Forelimb muscle (tissue), 1 donor: Measurements from ENCODE around the gene CA10. TPM values are rescaled to one million over a fixed set of nuclear protein-coding genes. Genes with fewer than 3 reads are reported as not detected.

Source experiments
- DNase-seq: peaks from one replicate; pipeline ENCODE4 v3.0.0-alpha.2; 2013; ENCODE audit warnings: low read depth
- polyA plus RNA-seq: library from polyadenylated mRNA; unstranded; fragments of 120-200 nt; gene quantifications from one replicate; pipeline ENCODE4 v1.2.1, GENCODE V29; 2013; ENCODE audit not compliant: insufficient read length

The CA10 gene
- polyA plus RNA-seq, 1 donor = 3.7 TPM

DNA sequence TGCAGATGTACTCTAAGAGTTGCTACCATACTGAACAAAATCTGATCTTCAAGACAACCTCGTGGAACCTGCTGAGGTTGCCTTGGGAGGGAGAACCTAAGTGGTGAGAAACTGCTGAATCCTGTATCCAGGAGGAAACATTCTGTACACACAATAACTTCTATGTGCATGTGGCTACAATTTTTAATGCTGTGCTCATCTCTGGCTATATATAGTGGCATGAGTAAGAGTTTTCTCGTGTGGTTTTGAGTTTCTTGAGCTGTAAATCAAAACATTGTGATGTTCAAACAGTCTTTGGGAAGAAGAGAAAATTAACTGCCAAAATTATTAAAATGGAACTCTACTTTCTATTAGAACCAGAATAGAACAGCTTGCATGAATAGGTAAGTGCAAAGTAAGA lies 206.8 kb downstream of the CA10 start:
- DNase-seq = no peak

DNA sequence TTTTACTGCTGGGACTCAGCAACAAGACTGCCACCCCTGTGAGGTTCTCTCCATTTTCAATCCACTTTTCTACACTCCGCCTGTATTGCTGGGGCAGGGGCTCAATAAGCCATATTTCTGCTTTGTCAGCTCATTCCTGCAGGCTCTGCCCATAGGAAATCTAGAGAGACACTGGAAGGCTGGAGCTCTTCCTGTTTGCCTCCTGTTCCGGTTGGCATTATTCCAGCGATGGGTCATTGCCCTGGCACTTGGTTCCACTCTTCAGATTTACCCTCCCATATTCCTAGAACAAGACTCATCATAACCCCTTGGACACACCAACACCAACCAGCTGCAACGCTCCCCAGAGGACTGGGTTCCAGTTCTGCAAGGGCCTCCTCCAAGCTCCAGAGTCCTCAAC lies 210.4 kb downstream of the CA10 start:
- no peak for DNase-seq

DNA sequence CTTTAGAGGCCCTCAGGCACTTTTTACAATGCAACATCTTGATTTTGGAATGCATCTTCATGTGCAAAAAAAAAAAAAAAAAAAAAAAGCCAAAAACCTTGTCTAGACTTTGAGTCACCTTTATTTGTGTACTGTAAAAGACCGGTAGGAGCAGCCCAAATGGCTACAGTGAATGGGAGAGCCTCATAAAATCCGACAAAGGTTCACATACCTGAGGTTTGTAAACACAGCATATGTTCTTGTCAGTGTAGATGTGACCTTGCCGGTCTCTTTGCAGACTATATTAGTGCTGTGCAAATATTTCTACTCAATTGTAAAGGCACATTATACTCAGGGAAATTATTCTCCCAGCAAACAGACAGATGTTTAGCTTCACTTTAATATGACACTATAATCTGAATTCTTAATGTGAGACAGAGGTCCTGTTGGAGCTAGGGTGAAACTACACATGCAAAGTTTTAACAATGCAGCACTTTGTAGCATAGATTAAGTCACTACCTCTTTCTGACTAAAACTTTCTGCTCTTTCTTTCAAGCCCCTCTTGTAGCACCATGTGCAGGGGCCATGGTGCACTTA lies 211.3 kb downstream of the CA10 start:
- DNase-seq = no peak

DNA sequence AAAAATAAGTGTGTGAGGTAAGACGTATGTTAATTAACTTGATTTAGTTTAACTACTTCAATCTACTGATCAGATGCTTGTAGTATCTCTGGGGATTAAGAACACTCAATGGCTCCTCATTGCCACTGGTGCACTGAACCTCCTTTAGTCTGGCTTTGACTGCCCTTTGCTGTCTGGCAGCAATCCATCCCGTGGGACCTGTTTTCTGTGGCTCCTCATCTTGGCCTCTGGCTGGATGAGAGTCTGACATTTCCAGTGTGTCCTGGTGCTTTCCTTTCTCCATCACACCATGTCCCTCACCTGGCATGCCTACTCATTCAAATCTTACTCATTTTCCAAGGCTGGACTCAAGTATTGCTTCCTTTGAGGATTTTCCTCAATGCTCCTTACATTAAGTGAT lies 212.2 kb downstream of the CA10 start:
- no peak for DNase-seq

DNA sequence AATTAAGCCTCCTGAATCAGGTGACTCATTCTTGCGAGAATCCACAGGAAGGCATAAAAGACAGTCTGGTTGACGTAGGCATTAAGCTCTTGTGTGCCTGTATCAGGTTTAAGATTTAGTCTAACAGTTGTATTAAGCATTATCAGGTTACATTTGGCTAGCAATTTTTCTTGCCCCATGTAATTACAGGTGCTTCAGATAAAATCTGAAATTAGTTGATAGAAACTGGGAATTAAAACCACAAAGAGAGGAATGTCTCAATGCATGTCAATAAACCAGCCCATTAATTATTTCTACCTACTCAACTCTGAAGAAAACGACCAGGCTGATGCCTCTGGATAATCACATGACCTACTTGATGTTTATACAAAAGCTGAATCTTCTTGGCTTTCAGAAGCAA lies 217.2 kb downstream of the CA10 start:
- DNase-seq = no peak

DNA sequence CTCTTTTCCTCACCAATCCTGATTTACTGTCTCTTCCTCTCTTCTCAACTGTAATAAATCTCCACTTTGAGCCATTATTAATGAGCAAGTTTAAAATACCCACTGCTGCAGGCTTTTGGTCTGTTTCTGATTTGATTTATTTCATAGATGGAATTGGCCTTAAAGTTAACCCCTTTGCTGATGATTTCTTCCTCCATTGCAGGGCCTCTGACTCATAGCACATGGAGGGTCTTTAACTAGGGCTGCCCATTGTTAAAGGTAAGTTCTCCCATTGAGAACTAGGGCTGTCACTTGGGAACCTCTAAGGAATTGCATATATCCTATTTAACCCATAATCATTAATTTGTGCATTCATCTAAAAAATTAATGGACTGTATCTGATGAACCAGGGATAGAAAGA lies 221.2 kb downstream of the CA10 start:
- no peak for DNase-seq

DNA sequence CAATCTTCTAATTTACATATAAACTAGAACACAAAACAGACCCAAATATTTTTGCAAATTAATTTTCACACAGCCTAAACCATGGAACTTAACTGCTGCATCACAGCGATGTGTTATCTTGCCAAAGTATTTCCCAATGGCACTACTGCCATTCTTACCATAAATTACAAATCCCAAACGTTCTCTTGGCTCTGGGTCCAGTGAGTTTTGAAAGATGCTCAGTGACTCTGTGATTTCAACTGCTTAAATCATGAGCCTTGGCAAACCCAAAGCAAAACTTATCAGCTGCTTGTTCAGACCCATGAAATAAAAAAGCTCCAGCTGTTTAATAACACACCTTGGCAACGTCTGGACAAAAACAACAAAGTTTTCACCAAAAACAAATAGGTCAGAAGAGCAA lies 223.0 kb downstream of the CA10 start:
- DNase-seq = no peak

DNA sequence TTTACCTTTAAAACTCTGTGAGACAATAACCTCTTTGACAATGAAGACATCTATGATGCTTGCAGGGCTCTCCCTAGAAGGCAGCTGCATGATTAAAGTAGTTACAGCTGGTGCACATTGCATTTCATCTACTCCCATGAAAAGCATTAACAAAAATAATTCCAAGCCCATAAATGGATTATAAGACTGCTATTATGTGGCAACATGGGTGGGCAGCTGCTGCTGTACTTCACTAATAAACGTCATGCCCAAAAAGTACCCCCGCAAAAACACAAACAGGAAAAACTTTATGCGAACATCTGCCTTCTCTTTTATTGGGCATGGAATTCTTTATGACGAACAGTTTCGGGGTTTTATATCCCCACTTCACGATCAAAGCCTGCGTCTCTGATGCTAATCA lies 224.9 kb downstream of the CA10 start:
- no peak for DNase-seq

DNA sequence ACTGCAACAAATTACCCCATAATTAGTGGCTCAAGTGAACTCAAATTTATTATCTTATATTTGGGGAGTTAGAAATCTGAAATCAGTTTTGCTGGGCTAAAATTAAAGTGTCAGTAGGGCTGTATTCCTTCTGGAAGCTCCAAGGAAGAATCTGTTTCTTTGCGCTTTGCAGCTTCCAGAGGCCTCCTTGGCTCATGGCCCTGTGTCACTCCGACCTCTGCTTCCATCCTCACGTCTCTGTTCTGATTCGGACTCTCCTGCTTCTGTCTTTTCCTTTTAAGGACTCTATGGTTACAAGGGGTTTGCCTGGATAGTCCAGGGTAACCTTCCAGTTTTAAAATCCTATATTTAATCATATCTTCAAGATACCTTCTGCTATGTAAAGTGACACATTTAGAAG lies 232.1 kb downstream of the CA10 start:
- DNase-seq = no peak

DNA sequence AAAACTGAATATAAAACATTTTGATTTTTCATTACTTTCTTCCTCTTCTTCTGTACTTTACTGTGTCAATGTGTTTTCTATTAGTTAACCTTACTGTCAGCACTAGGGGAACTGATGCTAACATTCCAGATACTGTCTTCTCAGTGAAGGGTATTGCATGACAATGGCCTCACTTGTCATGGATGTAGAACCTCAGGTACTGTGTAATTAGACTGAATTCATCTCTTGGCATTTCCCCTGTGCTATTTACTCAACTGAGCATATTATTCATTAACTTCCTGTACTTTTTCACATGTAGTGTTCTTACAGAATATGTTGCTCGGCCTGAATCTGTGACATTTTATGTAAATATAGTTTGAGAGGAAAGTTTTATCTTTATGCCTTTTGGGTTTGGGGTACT lies 237.0 kb downstream of the CA10 start:
- DNase-seq = no peak

DNA sequence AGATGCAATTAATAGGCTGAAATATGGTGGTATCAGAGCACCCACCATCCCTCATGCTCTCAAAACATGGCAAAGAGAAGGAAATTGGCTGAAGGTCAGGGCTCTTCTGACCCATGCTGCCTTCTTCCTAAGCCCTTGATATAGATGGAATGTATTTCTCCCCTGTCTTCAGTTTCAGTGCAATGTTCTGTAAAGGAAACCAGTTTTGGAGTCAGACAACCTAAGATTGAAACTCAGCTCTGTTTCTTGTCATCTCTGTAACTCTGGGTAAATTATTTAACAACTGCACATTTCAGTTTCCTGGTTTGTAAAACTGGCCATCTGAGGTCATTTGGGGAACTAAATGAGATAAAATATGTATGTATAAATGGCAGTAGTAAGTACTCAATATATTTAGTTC lies 243.9 kb downstream of the CA10 start:
- no peak for DNase-seq

DNA sequence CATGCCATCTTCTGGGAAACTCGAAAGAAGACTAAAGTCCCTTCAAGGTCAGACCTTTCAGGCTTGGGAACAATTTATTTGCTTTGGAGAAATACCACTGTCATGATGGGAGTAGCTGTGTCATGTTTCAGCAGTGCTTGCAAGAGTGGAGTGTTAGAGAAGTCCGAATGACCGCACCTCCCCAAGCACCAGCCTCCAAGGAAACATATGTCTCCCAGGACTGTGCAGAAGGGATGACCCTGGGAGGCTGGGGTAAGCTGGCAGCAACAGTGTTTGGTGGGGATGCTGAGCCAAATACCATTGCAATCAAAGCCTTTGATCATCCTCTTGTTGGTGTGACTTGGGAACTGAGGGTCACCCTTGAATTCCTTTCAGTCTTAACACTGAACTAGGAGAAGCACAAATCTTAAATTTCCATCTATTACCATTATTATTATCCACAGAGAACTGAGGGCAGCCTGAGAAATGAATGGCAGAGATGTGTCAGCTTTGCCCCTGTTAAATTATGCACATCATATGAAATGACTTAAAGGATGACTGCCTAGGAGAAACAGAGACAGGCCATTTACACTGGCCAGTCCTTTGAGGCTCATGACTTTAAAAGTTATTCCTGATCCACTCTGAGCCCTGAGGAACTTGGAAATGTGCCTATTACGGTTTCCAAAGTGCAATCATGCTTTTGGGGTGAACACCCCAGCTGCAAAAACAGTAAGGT lies 244.9 kb downstream of the CA10 start:
- no peak for DNase-seq

DNA sequence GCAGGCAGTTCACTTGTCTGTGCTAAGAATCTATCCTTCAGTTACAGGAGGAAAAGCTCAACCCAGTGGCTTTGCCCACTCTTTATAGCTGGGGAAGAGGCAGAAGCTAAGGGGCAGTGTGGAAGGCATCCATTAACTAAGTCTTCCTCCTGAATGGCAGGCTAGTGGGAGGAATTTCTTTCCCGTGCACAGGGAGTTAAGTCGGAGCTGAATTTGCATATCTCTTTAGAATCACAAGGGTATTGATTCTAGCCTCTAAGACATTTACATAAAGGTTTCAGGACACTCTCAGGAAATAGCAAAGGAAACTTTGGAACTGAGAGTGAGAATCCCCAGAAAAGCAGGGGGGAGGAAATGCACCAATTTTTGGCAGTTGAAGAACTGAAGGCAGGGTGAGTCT lies 245.6 kb downstream of the CA10 start:
- no peak for DNase-seq

DNA sequence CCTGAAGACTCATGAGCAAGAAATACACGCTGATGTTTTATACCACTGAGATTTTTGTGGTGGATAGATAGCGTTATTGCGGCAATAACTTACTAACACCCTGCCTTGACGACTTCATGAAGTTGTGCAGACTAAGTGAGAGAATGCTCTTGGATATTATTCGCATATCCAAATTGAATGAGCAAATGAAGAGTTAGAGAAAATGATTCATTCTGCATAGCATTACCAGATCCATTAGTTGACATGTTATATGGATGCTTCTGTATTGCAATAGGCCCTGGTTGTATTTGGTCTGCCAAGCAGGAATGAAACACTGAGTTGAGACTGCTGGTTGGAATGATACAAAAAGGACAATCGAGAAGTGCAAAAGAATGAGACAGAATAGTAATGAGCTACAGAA lies 247.3 kb downstream of the CA10 start:
- no peak for DNase-seq

DNA sequence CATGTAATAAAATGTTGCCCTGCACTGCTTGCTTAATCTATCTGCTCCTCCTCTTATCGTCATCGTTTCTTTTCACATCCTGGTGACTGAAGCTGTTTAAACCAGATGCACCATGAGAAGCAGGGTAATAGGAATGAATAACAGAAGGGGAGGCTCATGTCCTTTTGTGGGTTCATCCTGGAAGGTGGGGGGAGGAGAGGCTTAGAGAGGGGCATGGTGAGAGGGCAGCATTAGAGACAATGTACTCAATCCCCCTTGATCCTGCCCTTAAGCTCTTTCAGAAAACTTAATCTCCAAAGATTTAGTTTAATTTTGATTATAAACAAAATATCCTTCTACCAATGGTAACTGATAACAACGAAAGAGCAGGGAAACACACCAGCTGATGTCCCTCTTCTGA lies 248.5 kb downstream of the CA10 start:
- DNase-seq = no peak

DNA sequence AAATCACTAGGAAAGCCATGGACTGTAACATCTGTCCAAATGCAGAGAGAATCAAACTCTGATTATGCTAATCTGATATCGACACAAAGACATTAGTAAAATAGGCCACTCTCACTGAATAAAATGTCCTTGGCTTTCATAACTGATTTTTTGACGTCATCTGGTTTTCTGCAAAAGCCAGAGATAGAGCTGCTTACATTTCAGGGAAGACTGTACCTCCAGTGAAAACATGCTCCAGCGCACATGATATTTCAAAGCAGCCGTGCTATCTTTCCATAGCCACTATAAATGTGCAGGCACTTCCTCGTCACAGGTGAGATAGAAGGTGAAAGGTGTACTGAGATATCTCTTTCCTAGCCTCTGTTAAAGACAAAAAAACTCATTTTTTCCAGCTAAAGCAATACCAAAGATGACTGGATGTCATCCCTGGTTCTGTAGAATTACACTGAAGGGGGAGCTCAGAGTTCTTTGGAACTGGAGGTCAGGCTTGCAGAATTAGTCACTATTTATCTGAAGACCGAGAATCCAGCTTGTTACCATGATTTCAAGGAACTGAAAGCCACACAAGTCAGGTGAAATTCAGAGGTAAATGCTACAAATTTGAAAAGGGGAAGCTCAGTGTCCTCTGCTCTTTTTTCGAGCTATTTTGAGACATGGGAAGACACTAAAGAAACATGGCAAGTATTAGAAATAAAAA lies 249.5 kb downstream of the CA10 start:
- DNase-seq = no peak

DNA sequence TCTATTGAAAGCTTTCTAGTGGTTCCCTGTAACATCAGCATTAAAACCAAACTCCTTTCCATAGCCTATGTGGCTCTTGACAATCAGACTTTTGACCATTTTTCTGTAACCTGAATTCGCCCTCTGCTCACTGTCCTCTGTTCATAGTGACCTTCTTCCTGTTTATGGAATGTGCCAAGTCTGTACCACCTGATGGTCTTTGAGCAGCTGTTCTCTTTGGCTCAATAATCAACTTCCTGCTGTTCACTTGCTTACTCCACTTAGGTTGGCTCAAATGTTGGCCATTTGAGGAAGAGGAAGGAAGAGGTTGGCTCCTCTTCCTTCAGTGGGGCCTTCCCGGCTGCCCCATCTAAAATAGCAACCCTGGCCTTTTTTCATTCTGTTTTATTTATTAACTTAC lies 251.5 kb downstream of the CA10 start:
- DNase-seq = no peak

DNA sequence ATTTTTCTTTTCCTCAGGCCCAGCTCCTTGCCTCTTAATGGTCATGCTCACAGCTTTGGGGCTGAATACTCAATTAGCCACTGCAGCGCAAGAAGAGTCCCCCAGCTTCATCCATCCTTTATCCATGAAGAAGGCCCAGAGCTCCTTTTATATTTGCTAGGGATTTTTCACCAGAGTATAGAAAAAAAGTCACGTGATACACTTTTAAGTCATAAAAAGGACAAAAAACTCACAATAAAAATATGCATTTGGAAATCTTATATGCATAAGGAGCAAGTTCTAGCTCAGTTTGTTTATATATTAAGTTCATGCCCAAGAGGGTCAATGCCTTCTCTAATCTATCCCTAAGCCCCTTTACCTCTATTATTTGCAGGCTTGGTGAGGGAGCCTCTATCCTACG lies 254.1 kb downstream of the CA10 start:
- no peak for DNase-seq

DNA sequence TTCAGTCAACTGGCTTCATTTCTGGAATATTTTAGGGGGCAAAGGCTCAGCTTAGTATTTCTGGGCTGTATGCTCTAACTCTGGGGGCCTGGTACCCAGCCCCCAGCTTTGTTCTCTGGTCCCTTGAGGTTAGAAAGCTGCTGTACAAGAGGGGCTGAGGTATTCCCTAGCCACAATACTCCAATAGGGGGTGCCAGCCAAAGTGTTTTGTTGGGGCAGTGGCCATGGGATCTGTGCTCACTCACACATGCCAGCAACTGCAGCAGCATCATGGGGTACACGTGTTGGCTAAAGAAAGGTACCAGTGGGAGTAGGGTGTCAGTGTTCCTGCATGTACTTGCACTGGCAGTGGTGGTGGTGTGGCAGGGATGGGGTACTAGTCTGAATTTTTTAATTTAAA lies 257.3 kb downstream of the CA10 start:
- no peak for DNase-seq

DNA sequence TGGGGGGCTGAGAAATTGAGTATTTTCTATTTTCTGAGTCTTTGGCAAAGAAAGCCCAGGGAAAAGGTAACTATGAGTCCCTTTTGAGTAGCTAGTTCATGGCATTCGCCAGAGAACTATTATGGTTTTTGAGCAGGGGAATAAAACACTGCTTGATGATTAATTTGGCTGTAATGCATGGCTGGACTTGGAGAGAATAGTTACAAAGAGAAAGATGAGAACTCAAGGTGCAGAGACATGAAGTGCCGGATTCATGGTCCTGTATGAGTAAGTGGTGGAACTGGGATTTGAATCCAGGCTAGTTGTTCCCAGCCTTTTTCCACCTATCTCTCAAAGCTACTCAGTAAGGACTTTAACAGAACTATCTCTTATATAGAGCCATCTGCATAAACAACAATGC lies 266.6 kb downstream of the CA10 start:
- DNase-seq = no peak

DNA sequence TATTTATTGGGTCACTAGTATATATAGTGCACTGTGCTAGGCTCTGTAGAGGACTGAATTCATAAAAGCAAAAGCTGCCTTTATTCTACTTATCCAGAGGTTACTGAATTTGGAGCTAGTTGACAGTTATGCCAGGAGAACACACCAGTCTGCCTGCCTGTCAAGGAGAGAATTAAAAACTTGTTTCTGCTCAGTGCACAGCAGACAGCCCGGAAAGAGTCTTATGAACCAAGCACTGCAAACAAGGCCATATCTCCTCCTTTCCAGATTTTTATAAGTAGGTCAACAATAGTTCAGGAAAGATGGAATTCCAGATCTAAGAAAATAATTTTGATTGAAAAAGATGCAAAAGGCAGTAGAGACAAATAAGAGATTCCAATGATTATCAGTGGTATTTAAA lies 267.8 kb downstream of the CA10 start:
- DNase-seq = no peak

DNA sequence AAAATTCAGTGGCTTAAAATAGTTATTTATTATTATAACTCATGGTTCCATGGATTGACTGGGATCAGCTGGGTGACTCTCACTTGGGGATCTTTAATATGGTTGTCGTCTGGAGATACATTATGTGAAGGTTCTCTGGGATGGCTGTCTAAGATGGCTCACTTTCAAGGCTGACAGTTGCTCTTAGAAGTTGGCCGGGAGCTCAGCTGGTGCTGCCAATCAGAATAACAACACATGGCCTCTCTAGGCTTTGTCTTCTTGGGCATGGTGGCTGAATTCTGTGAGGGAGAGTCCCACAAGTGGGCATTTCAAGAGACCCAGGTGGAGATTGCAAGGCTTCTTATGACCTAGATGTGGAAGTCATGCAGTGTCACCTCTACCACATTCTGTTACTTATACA lies 269.7 kb downstream of the CA10 start:
- DNase-seq = no peak

DNA sequence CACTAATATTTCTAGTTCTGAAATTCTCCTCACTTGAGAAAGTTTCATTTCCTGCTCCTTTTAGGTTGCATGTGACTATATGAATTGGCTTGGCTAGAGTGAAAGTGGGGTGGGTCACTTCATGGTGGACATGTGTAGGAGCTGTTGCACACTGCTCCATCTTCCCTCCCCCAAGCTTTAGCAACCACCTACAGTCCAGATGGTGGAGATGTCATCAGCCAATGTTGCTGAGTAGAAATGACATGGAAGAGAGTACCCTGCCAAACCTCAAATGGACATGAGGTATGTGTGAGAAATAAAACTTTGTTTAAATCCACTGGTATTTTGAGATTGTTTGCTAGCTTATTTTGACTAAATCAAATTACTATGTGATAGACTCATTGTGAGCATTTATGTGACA lies 281.5 kb downstream of the CA10 start:
- DNase-seq = no peak

DNA sequence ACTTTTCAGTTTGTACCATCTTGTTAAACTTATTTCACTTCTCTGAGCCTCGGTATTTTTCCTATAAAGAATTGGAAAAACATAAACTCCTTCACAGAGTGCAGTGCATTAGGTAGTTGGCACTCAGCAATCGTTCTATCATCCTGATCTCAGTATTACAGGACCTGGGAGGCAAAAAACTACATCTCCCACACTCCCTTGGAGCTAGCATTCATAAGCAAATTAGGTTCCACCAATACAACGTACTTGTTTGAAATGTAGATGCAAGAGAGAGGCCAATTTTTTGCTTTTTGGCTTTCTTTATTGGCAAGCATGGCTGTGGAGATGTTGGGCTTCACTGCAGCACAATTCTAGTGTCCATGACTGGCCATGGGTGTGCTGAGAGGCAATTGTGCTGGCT lies 285.2 kb downstream of the CA10 start:
- DNase-seq = no peak
